CD14-positive monocyte (primary cell): Measurements from ENCODE around the gene PLEKHG1. TPM values are rescaled to one million over a fixed set of nuclear protein-coding genes. Genes with fewer than 3 reads are reported as not detected.

Source experiments
- DNase-seq, 3 donors: peaks; one replicate each; pipeline ENCODE4 v3.0.0-alpha.2; 2011 to 2022
- H2AFZ ChIP-seq: 2 replicates; pipeline ENCODE4 v1.6.0; 2012; ENCODE audit warnings: mild to moderate bottlenecking, low read depth, low read length, inconsistent platforms; ENCODE audit not compliant: insufficient read depth, poor library complexity, severe bottlenecking
- H3K27ac ChIP-seq, 2 donors: 1 replicate in 1 of 2; 2 replicates in 1 of 2; pipeline ENCODE4 v1.5.1; 2012 to 2013; ENCODE audit warnings: low read length in 2 of 2, control low read depth in 1 of 2, inconsistent platforms in 1 of 2, low read depth in 1 of 2, mild to moderate bottlenecking in 1 of 2
- H3K27me3 ChIP-seq, 2 donors: one replicate each; pipeline versions ENCODE4 v1.6.0 to v1.6.1; 2011 to 2013; ENCODE audit warnings: low read length in 2 of 2; ENCODE audit not compliant: control insufficient read depth in 2 of 2, insufficient read depth in 2 of 2
- H3K36me3 ChIP-seq, 2 donors: replicated peaks in 1 of 2; 1 replicate in 1 of 2; 2 replicates in 1 of 2; pipeline versions ENCODE4 v1.5.1 to v1.6.1; 2012 to 2013; ENCODE audit warnings: low read length in 2 of 2, control low read depth in 1 of 2, inconsistent platforms in 1 of 2, mild to moderate bottlenecking in 1 of 2; ENCODE audit not compliant: insufficient read depth in 2 of 2, control insufficient read depth in 1 of 2
- H3K4me1 ChIP-seq, 2 donors: 1 replicate in 1 of 2; 2 replicates in 1 of 2; pipeline versions ENCODE4 v1.5.1 to v1.6.1; 2012 to 2013; ENCODE audit warnings: low read length in 2 of 2, control low read depth in 1 of 2, inconsistent platforms in 1 of 2, mild to moderate bottlenecking in 1 of 2, moderate library complexity in 1 of 2; ENCODE audit not compliant: insufficient read depth in 2 of 2, control insufficient read depth in 1 of 2
- H3K4me2 ChIP-seq: replicated peaks from 2 replicates; pipeline ENCODE3; 2012; ENCODE audit warnings: low read length, moderate library complexity, mild to moderate bottlenecking; ENCODE audit not compliant: poor library complexity, severe bottlenecking; ENCODE audit errors: extremely low read depth
- H3K4me3 ChIP-seq, 3 experiments: fragments of 200-600 bp in 1 of 3; sonication (generic) in 1 of 3; replicated peaks in 1 of 3; 1 replicate in 2 of 3; 2 replicates in 1 of 3; pipeline ENCODE4 v1.5.1; 2011 to 2013; ENCODE audit warnings: low read length in 3 of 3, mild to moderate bottlenecking in 3 of 3, control low read depth in 2 of 3, low read depth in 2 of 3, inconsistent platforms in 1 of 3, moderate library complexity in 1 of 3
- H3K79me2 ChIP-seq: 2 replicates; pipeline ENCODE4 v1.6.0; 2012; ENCODE audit warnings: mild to moderate bottlenecking, control low read depth, inconsistent platforms, low read length, moderate library complexity; ENCODE audit not compliant: insufficient read depth
- H3K9ac ChIP-seq: 2 replicates; pipeline ENCODE4 v1.6.0; 2017; ENCODE audit warnings: low read length, mild to moderate bottlenecking; ENCODE audit not compliant: insufficient read depth, poor library complexity, severe bottlenecking
- H3K9me3 ChIP-seq, 2 donors: replicated peaks in 1 of 2; 1 replicate in 1 of 2; 2 replicates in 1 of 2; pipeline versions ENCODE4 v1.5.1 to v1.6.1; 2012 to 2013; ENCODE audit warnings: low read length in 2 of 2, control low read depth in 1 of 2; ENCODE audit not compliant: control insufficient read depth in 1 of 2, insufficient read depth in 1 of 2
- H4K20me1 ChIP-seq: 2 replicates; pipeline ENCODE4 v1.6.0; 2012; ENCODE audit warnings: mild to moderate bottlenecking, low read length, control low read depth, moderate library complexity; ENCODE audit not compliant: insufficient read depth
- H3K27ac Mint-ChIP-seq, 7 donors: one replicate each; pipeline ENCODE4 v1.8.0; 2020; ENCODE audit warnings: mild to moderate bottlenecking in 7 of 7, mixed read lengths in 7 of 7, moderate library complexity in 6 of 7, inconsistent platforms in 2 of 7
- H3K27me3 Mint-ChIP-seq, 3 donors: one replicate each; pipeline ENCODE4 v1.8.0; 2021 to 2022; ENCODE audit warnings: low read depth in 3 of 3, mild to moderate bottlenecking in 3 of 3, mixed read lengths in 3 of 3, moderate library complexity in 3 of 3, inconsistent platforms in 1 of 3
- H3K36me3 Mint-ChIP-seq, 2 donors: one replicate each; pipeline ENCODE4 v1.8.0; 2020; ENCODE audit warnings: mixed read lengths in 2 of 2, inconsistent platforms in 1 of 2, mild to moderate bottlenecking in 1 of 2
- H3K4me1 Mint-ChIP-seq: one replicate; pipeline ENCODE4 v1.8.0; 2020; ENCODE audit warnings: mild to moderate bottlenecking, mixed read lengths
- H3K4me3 Mint-ChIP-seq, 2 donors: one replicate each; pipeline ENCODE4 v1.8.0; 2020; ENCODE audit warnings: mild to moderate bottlenecking in 2 of 2, mixed read lengths in 2 of 2, moderate library complexity in 1 of 2
- H3K9me3 Mint-ChIP-seq, 7 donors: one replicate each; pipeline ENCODE4 v1.8.0; 2020 to 2022; ENCODE audit warnings: mixed read lengths in 7 of 7, mild to moderate bottlenecking in 6 of 7, moderate library complexity in 6 of 7, inconsistent platforms in 2 of 7
- WGBS: methylation state at CpG from one replicate; pipeline ENCODE4 v1.1.5; 2013; ENCODE audit warnings: missing lambda C conversion rate; ENCODE audit not compliant: insufficient coverage; 5-methylcytosine and 5-hydroxymethylcytosine counted together
- intact Hi-C, 2 donors: fragments of 100-400 bp; cut with micrococcal nuclease; formaldehyde crosslinking; loops; one replicate each; pipeline versions ENCODE4 v1.15.0 to v1.15.1; 2023
- polyA plus RNA-seq, 3 donors: library from polyadenylated mRNA; depleted of rRNA in 1 of 3; unstranded in 2 of 3; stranded (reverse) in 1 of 3; fragments of 300-500 nt in 2 of 3; fragments of >200 nt in 1 of 3; fragmentation: Illumina TruSeq in 2 of 3; gene quantifications; 1 replicate in 2 of 3; 2 replicates in 1 of 3; pipeline ENCODE4 v1.2.3, GENCODE V29; 2012 to 2021
- TF ChIP-seq, protein P1 (sequence below): fragments of 200-600 bp; IDR thresholded peaks from one replicate; pipeline ENCODE4 v1.8.0; 2022; ENCODE audit warnings: antibody characterized with exemption, mild to moderate bottlenecking

Gene PLEKHG1
- polyA plus RNA-seq, 3 donors: 0.02 to 0.15 (median 0.08) TPM

DNA sequence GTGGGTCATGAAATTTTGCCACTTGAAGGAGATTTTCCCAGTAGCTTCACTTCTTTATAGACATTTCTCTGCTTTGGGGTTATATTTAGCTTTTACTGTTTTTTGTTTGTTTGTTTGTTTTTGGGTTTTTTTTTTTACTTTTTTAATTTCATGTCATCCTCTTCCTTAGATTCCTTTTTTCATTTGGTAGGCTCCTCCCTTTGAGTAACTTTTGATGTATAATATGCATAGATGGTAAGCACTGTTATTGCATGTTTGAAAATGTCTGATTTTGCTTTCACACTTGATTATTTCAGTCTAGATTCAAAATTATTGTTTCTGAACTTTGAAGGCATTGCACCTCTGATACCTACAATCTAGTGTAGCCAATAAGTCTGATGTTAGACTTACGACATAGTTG, 37.6 kb downstream of the PLEKHG1 start:
- intact Hi-C loops: no loop called here
- peaks cover 8 to 13% (median 12%) of the 10 kb centered on the region in 3 donors for H3K27me3 Mint-ChIP-seq
- no peaks in the 10 kb centered on the region for H3K36me3 Mint-ChIP-seq
- no peaks in the 10 kb centered on the region for H3K9me3 Mint-ChIP-seq
- Histone ChIP-seq H3K9me3 (no peaks in the 10 kb centered on the region), H3K9ac (no peak overlapping the region), H4K20me1 (no peaks in the 10 kb centered on the region), H3K4me2 (no peak overlapping the region), H3K36me3 (no peaks in the 10 kb centered on the region), H2AFZ (no peak overlapping the region), H3K27ac (no peak overlapping the region), H3K4me1 (peaks cover 6 to 7% of the 10 kb centered on the region in 2 donors), H3K79me2 (no peaks in the 10 kb centered on the region), H3K4me3 (no peak overlapping the region), H3K27me3 (peaks cover 2% of the 10 kb centered on the region in 2 donors)
- peaks cover 16% of the 10 kb centered on the region for H3K4me1 Mint-ChIP-seq
- TF ChIP-seq, protein P1, sequence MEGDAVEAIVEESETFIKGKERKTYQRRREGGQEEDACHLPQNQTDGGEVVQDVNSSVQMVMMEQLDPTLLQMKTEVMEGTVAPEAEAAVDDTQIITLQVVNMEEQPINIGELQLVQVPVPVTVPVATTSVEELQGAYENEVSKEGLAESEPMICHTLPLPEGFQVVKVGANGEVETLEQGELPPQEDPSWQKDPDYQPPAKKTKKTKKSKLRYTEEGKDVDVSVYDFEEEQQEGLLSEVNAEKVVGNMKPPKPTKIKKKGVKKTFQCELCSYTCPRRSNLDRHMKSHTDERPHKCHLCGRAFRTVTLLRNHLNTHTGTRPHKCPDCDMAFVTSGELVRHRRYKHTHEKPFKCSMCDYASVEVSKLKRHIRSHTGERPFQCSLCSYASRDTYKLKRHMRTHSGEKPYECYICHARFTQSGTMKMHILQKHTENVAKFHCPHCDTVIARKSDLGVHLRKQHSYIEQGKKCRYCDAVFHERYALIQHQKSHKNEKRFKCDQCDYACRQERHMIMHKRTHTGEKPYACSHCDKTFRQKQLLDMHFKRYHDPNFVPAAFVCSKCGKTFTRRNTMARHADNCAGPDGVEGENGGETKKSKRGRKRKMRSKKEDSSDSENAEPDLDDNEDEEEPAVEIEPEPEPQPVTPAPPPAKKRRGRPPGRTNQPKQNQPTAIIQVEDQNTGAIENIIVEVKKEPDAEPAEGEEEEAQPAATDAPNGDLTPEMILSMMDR: no peak
- H3K4me3 Mint-ChIP-seq: no peak overlapping the region
- no CpG with 5 or more reads among the region's 1 CpG for WGBS
- no peak for DNase-seq
- no peak overlapping the region for H3K27ac Mint-ChIP-seq

- Histone ChIP-seq H3K79me2 (no peaks in the 10 kb centered on the region), H3K27me3 (peaks cover 4% of the 10 kb centered on the region in 2 donors), H4K20me1 (no peaks in the 10 kb centered on the region), H3K9me3 (no peaks in the 10 kb centered on the region), H3K27ac (no peak overlapping the region), H3K9ac (no peak overlapping the region), H3K4me2 (no peak overlapping the region), H3K4me1 (peaks cover 3% of the 10 kb centered on the region in 2 donors), H3K4me3 (no peak overlapping the region), H3K36me3 (no peaks in the 10 kb centered on the region), H2AFZ (no peak overlapping the region)
- TF ChIP-seq, protein P1: no peak
- H3K9me3 Mint-ChIP-seq: no peaks in the 10 kb centered on the region
- no peak overlapping the region for H3K4me3 Mint-ChIP-seq
- peak overlapping the region in 1 of 7 donors; percentile 4 for H3K27ac Mint-ChIP-seq
- no peaks in the 10 kb centered on the region for H3K36me3 Mint-ChIP-seq
- H3K27me3 Mint-ChIP-seq: peaks cover 4 to 10% (median 9%) of the 10 kb centered on the region in 3 donors
- 82% methylated on average over 1 of the region's 1 CpG for WGBS
- intact Hi-C loops: no loop called here
- no peak for DNase-seq
- peaks cover 9% of the 10 kb centered on the region for H3K4me1 Mint-ChIP-seq
These were observed 38.6 kb downstream of the PLEKHG1 start for GRCh38 chr6:150638267-150638666.
